GM23248 (cell line): Measurements from ENCODE around the gene WNT7B. TPM values are rescaled to one million over a fixed set of nuclear protein-coding genes. Genes with fewer than 3 reads are reported as not detected.
A peak's percentile ranks its signal among the peaks of the same experiment; 100 is the strongest.

Experiments used
- DNase-seq: peaks from one replicate; pipeline ENCODE4 v3.0.0-alpha.2; 2015
- H2AFZ ChIP-seq: fragments of 200-600 bp; sonication (generic); 2 replicates; pipeline ENCODE4 v1.6.1; 2016; ENCODE audit warnings: antibody characterized with exemption
- H3F3A ChIP-seq: fragments of 200-600 bp; sonication (generic); 2 replicates; pipeline ENCODE4 v1.6.1; 2016; ENCODE audit warnings: mild to moderate bottlenecking, antibody characterized with exemption, mixed run types; ENCODE audit not compliant: insufficient read depth
- H3K27ac ChIP-seq: fragments of 200-600 bp; sonication (generic); 2 replicates; pipeline ENCODE4 v1.5.1; 2016; ENCODE audit warnings: mild to moderate bottlenecking
- H3K27me3 ChIP-seq: fragments of 200-600 bp; sonication (generic); replicated peaks from 2 replicates; pipeline ENCODE4 v1.6.1; 2016; ENCODE audit warnings: mild to moderate bottlenecking; ENCODE audit not compliant: insufficient read depth
- H3K36me3 ChIP-seq: fragments of 200-600 bp; sonication (generic); 2 replicates; pipeline ENCODE4 v1.6.1; 2016; ENCODE audit warnings: low read depth, mild to moderate bottlenecking
- H3K4me1 ChIP-seq: fragments of 200-600 bp; sonication (generic); 2 replicates; pipeline ENCODE4 v1.6.1; 2016; ENCODE audit warnings: mild to moderate bottlenecking; ENCODE audit not compliant: insufficient read depth
- H3K4me2 ChIP-seq: fragments of 200-600 bp; sonication (generic); one replicate; pipeline ENCODE4 v1.6.1; 2016; ENCODE audit warnings: mild to moderate bottlenecking; ENCODE audit not compliant: unreplicated experiment
- H3K4me3 ChIP-seq: fragments of 200-600 bp; sonication (generic); 2 replicates; pipeline ENCODE4 v1.5.1; 2016; ENCODE audit warnings: mild to moderate bottlenecking
- H3K79me2 ChIP-seq: fragments of 200-600 bp; sonication (generic); 2 replicates; pipeline ENCODE4 v1.6.1; 2016; ENCODE audit warnings: mild to moderate bottlenecking; ENCODE audit not compliant: insufficient read depth
- H3K9ac ChIP-seq: fragments of 200-600 bp; sonication (generic); 2 replicates; pipeline ENCODE4 v1.6.1; 2016; ENCODE audit warnings: mild to moderate bottlenecking
- H3K9me2 ChIP-seq: fragments of 200-600 bp; sonication (generic); 2 replicates; pipeline ENCODE4 v1.6.1; 2016; ENCODE audit warnings: mixed run types, mild to moderate bottlenecking, moderate library complexity; ENCODE audit not compliant: insufficient read depth
- H3K9me3 ChIP-seq: fragments of 200-600 bp; sonication (generic); one replicate; pipeline ENCODE4 v1.6.1; 2017; ENCODE audit warnings: low read depth
- H4K20me1 ChIP-seq: fragments of 200-600 bp; sonication (generic); 2 replicates; pipeline ENCODE4 v1.6.0; 2016; ENCODE audit not compliant: insufficient read depth
- EZH2 ChIP-seq: fragments of 200-600 bp; sonication (generic); IDR thresholded peaks from 2 replicates; pipeline ENCODE4 v1.6.1; 2018; ENCODE audit warnings: antibody characterized with exemption, mild to moderate bottlenecking; ENCODE audit not compliant: insufficient read depth, poor library complexity, severe bottlenecking
- EZH2phosphoT487 ChIP-seq: fragments of 200-600 bp; sonication (generic); IDR thresholded peaks from 2 replicates; pipeline ENCODE4 v1.6.1; 2018; ENCODE audit warnings: antibody characterized with exemption, moderate library complexity, mild to moderate bottlenecking, low read depth; ENCODE audit not compliant: insufficient read depth
- WGBS, 2 experiments: methylation state at CpG; one replicate each; pipeline ENCODE4 v1.1.6; 2015 to 2017; ENCODE audit warnings: low lambda C conversion rate in 2 of 2, low coverage in 1 of 2; ENCODE audit errors: missing lambda C conversion rate in 2 of 2; 5-methylcytosine and 5-hydroxymethylcytosine counted together
- in situ Hi-C: fragments of 300-500 bp; cut with MboI; formaldehyde crosslinking; loops from 2 replicates; pipeline ENCODE4 v1.15.0; 2020
- polyA plus RNA-seq: library from polyadenylated mRNA; unstranded; fragments of >200 nt; fragmentation: Nextera tagmentation; extraction: Ambion mirVana; gene quantifications from 2 replicates; pipeline ENCODE4 v1.2.1, GENCODE V29; 2016
- total RNA-seq: library from RNA; depleted of rRNA; stranded (reverse); fragments of >200 nt; shearing (Covaris generic); gene quantifications from 2 replicates; pipeline ENCODE4 v1.2.3, GENCODE V29; 2014

WNT7B gene
- total and polyA plus RNA-seq, 2 experiments from 2014 or later, result not detected

GRCh38 chr22:45889539-45890350 is 87.2 kb downstream of the WNT7B start:
- Histone ChIP-seq H3K27ac (no peak overlapping the region), H4K20me1 (no peaks in the 10 kb centered on the region), H3K27me3 (peaks cover 12% of the 10 kb centered on the region; the same call in 1 of the 2 replicates), H2AFZ (no peak overlapping the region), H3K9me2 (no peaks in the 10 kb centered on the region), H3K79me2 (no peaks in the 10 kb centered on the region), H3K36me3 (no peaks in the 10 kb centered on the region), H3K4me1 (no peaks in the 10 kb centered on the region), H3F3A (no peaks in the 10 kb centered on the region), H3K9ac (no peak overlapping the region), H3K4me2 (no peak overlapping the region), H3K9me3 (no peaks in the 10 kb centered on the region), H3K4me3 (no peak overlapping the region)
- in situ Hi-C loops, result no loop called here
- no peak for TF ChIP-seq EZH2
- TF ChIP-seq EZH2phosphoT487, result no peak
- 56 to 70% methylated on average over 54 to 56 of the region's 56 CpGs for WGBS, 2 experiments
- peak; percentile 32 for DNase-seq

DNA sequence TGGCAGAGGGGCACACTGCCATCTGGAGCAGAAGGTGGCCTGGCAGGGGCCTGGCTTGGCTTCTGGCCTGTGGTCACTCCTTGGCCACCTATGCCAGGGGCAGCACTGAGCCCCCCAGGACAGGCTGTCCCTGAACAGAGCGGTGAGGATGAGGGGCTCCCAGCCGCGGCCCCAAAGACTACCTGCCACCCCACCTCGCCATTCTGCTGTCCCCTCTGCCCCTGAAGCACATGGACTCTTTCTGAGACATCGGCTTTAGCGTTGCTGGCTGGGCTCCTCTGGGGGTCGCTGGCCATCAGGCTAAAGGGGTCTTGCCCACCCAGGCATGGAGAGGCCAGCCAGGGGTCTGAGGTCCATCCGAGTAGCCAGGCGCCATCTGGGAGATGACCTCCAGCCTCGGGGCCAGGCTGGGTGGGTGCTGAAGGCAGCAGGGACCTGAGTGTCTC is 87.8 kb downstream of the WNT7B start:
- Histone ChIP-seq H3K27ac (no peak overlapping the region), H3K9me3 (no peaks in the 10 kb centered on the region), H2AFZ (no peak overlapping the region), H3K79me2 (no peaks in the 10 kb centered on the region), H3F3A (no peaks in the 10 kb centered on the region), H3K4me2 (no peak overlapping the region), H4K20me1 (no peaks in the 10 kb centered on the region), H3K4me1 (no peaks in the 10 kb centered on the region), H3K4me3 (no peak overlapping the region), H3K27me3 (peaks cover 5% of the 10 kb centered on the region; the same call in 1 of the 2 replicates), H3K36me3 (no peaks in the 10 kb centered on the region), H3K9ac (no peak overlapping the region), H3K9me2 (no peaks in the 10 kb centered on the region)
- in situ Hi-C loops, result no loop called here
- DNase-seq, result no peak
- TF ChIP-seq EZH2phosphoT487 (no peak), EZH2 (no peak)
- 83 to 84% methylated on average over 10 of the region's 10 CpGs for WGBS, 2 experiments

DNA sequence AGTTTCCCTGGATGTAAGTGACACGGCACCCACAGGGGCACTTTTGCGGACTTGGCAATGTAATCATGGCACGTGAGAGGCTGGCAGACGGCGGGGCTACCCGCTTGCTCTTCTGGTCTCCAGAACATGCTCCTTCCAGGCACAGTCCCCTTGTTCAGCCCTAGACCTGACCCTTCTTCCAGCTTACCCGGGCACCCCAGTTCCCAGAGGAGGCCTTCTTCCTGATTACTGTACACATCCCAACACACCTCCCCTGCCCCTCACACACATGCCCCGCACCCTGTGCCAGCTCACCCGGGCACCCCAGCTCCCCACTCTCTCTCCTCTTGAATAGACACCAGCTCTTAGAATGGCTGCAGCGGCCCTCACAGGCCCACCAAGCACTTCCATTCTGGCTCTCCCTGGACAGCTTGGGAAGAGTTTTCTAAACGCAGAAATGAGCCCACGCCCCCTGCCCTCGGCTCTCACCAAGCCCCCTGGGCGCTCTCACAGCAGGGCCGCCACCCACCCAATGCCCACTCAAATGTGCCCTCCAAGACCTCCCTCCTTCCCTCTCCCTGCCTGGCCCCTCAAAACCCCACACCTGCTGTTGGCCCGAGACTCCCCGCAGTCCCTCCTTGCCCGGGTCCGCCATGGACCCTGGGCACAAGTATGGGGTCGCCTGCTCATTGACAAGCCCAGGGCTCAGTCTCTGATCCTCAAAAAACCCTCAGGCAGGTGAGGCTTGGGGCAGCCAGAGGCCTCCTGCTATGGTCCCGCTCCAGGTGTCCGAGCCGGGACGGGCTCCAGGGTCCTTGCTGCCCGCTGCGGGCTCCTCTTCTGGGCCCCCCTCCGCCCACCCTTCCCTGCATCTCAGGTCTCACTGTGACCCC is 88.5 kb downstream of the WNT7B start:
- no peaks in the 10 kb centered on the region for H3K9me2 ChIP-seq
- no peaks in the 10 kb centered on the region for H3F3A ChIP-seq
- 87 to 88% methylated on average over 22 to 27 of the region's 27 CpGs for WGBS, 2 experiments
- no peak for TF ChIP-seq EZH2
- TF ChIP-seq EZH2phosphoT487, result no peak
- no peaks in the 10 kb centered on the region for H3K9me3 ChIP-seq
- in situ Hi-C loops, result no loop called here
- H3K4me2 ChIP-seq, result no peak overlapping the region
- no peak overlapping the region for H3K9ac ChIP-seq
- no peaks in the 10 kb centered on the region for H3K36me3 ChIP-seq
- H2AFZ ChIP-seq, result no peak overlapping the region
- no peaks in the 10 kb centered on the region for H3K4me1 ChIP-seq
- H3K4me3 ChIP-seq, result no peak overlapping the region
- no peaks in the 10 kb centered on the region; the same call in 1 of the 2 replicates for H3K27me3 ChIP-seq
- no peak for DNase-seq
- H4K20me1 ChIP-seq, result no peaks in the 10 kb centered on the region
- H3K27ac ChIP-seq, result no peak overlapping the region
- no peaks in the 10 kb centered on the region for H3K79me2 ChIP-seq
